WTC11 (cell line): ENCODE results near the gene ARMC9. TPM values are rescaled to one million over a fixed set of nuclear protein-coding genes. Genes with fewer than 3 reads are reported as not detected.

Source experiments
- ATAC-seq: fragments of 200-7000 bp; cut with Tn5 transposase; 2 replicates; pipeline ENCODE4 v1.10.0; 2021; ENCODE audit warnings: mild to moderate bottlenecking, moderate library complexity
- CTCF ChIA-PET: fragments of 300-600 bp; sonication (Branson Sonifier 250); formaldehyde crosslinking; loops from one replicate; lab custom pipeline; 2021; ENCODE audit warnings: antibody characterized with exemption; lab: Charles Lee
- POLR2A ChIA-PET: fragments of 350-600 bp; sonication (Branson Sonifier 250); formaldehyde crosslinking; loops from one replicate; lab custom pipeline; 2021; ENCODE audit warnings: antibody characterized with exemption; lab: Charles Lee
- DNase-seq: peaks from one replicate; pipeline ENCODE4 v3.0.0; 2021; ENCODE audit warnings: low spot score
- H3K27ac Mint-ChIP-seq: 2 replicates; pipeline ENCODE4 v1.8.0; 2021; ENCODE audit warnings: mixed read lengths
- H3K27me3 Mint-ChIP-seq: 2 replicates; pipeline ENCODE4 v1.8.0; 2021; ENCODE audit warnings: low read depth, mild to moderate bottlenecking, moderate library complexity, mixed read lengths
- H3K36me3 Mint-ChIP-seq: 2 replicates; pipeline ENCODE4 v1.8.0; 2021; ENCODE audit warnings: mixed read lengths
- H3K4me1 Mint-ChIP-seq: 2 replicates; pipeline ENCODE4 v1.8.0; 2022; ENCODE audit warnings: mixed read lengths
- H3K4me3 Mint-ChIP-seq: 2 replicates; pipeline ENCODE4 v1.8.0; 2021; ENCODE audit warnings: mild to moderate bottlenecking, moderate library complexity, mixed read lengths
- H3K9me3 Mint-ChIP-seq: 2 replicates; pipeline ENCODE4 v1.8.0; 2021; ENCODE audit warnings: mixed read lengths
- CREB1 ChIP-seq: sonication (generic); formaldehyde crosslinking; IDR thresholded peaks from 2 replicates; pipeline ENCODE4 v1.8.0; 2023; ENCODE audit warnings: mild to moderate bottlenecking, missing genetic modification reagents
- GABPB1 ChIP-seq: sonication (generic); formaldehyde crosslinking; IDR thresholded peaks from 2 replicates; pipeline ENCODE4 v1.8.1; 2023; ENCODE audit warnings: mild to moderate bottlenecking, missing genetic modification reagents
- NFYB ChIP-seq: sonication (generic); formaldehyde crosslinking; conservative IDR thresholded peaks from 2 replicates; pipeline ENCODE4 v1.8.0; 2022; ENCODE audit warnings: low read depth, missing genetic modification reagents
- PRRX2 ChIP-seq: fragments of 250-450 bp; sonication (Bioruptor Pico); IDR thresholded peaks from 2 replicates; pipeline ENCODE4 v1.8.0; 2021; ENCODE audit warnings: mild to moderate bottlenecking
- SMAD3 ChIP-seq: sonication (generic); formaldehyde crosslinking; IDR thresholded peaks from 2 replicates; pipeline ENCODE4 v1.8.0; 2022; ENCODE audit warnings: missing genetic modification reagents, mild to moderate bottlenecking, borderline replicate concordance
- ZNF219 ChIP-seq: sonication (generic); formaldehyde crosslinking; IDR thresholded peaks from 2 replicates; pipeline ENCODE4 v1.8.0; 2023; ENCODE audit warnings: missing genetic modification reagents, mild to moderate bottlenecking, borderline replicate concordance
- ZNF317 ChIP-seq: sonication (generic); formaldehyde crosslinking; IDR thresholded peaks from 2 replicates; pipeline ENCODE4 v1.8.1; 2023; ENCODE audit warnings: low read depth, mild to moderate bottlenecking, moderate library complexity, missing genetic modification reagents, borderline replicate concordance
- ZNF423 ChIP-seq: fragments of 250-450 bp; sonication (Bioruptor Pico); IDR thresholded peaks from 2 replicates; pipeline ENCODE4 v2.1.2; 2022; ENCODE audit warnings: mild to moderate bottlenecking, moderate library complexity
- total RNA-seq: library from RNA; stranded (reverse); gene quantifications from 3 replicates; pipeline ENCODE4 v1.2.3, GENCODE V29; 2021
- TF ChIP-seq, protein P1 (sequence below): sonication (generic); formaldehyde crosslinking; IDR thresholded peaks from 2 replicates; pipeline ENCODE4 v1.8.0; 2022; ENCODE audit warnings: missing genetic modification reagents
- TF ChIP-seq, protein P2 (sequence below): sonication (generic); formaldehyde crosslinking; IDR thresholded peaks from 2 replicates; pipeline ENCODE4 v1.8.0; 2022; ENCODE audit warnings: mild to moderate bottlenecking, missing genetic modification reagents
- TF ChIP-seq, protein P3 (sequence below): sonication (generic); formaldehyde crosslinking; IDR thresholded peaks from 2 replicates; pipeline ENCODE4 v1.8.1; 2023; ENCODE audit warnings: mild to moderate bottlenecking, missing genetic modification reagents
- TF ChIP-seq, protein P4 (sequence below): sonication (generic); formaldehyde crosslinking; IDR thresholded peaks from 2 replicates; pipeline ENCODE4 v1.8.0; 2023; ENCODE audit warnings: mild to moderate bottlenecking, missing genetic modification reagents
- TF ChIP-seq, protein P5 (sequence below): sonication (generic); formaldehyde crosslinking; IDR thresholded peaks from 2 replicates; pipeline ENCODE4 v1.8.0; 2022; ENCODE audit warnings: mild to moderate bottlenecking, missing genetic modification reagents
- TF ChIP-seq, protein P6 (sequence below): sonication (generic); formaldehyde crosslinking; IDR thresholded peaks from 2 replicates; pipeline ENCODE4 v1.8.1; 2023; ENCODE audit warnings: mild to moderate bottlenecking, missing genetic modification reagents, moderate library complexity

ARMC9 gene
- total RNA-seq, 1 experiment from 2014 or later: 34.9 TPM

DNA sequence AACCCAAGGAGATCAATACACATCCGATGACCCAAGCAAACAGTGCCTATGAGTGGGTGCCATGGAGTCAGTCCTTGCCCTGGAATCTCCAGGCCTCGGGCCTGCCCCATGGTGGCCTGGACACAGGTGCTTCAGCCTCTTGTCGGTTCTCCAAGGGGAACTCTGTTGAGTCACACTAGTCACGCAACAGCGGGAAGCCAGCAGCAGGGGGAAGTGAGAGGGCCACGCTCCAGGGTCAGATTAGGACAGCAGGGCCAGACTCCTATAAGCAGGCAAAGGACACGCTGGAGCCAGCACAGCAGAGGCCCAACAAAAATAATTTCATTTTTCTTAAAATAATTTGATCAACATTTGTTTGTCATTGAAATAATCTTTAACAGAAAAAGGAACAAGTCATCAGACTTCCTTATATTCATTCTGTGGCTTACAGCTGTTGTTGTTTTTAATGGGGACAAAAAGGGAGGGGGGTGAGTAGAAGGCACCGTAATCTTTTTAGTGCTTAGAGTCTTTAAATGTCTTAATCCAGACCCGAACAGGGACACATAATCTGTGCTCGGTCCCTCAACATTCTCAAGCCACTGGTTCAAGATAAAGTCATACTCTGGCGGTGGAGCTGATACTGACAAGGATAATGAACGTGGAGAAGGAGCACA lies 16.4 kb upstream of the ARMC9 start (continued):
- TF ChIP-seq, protein P1, sequence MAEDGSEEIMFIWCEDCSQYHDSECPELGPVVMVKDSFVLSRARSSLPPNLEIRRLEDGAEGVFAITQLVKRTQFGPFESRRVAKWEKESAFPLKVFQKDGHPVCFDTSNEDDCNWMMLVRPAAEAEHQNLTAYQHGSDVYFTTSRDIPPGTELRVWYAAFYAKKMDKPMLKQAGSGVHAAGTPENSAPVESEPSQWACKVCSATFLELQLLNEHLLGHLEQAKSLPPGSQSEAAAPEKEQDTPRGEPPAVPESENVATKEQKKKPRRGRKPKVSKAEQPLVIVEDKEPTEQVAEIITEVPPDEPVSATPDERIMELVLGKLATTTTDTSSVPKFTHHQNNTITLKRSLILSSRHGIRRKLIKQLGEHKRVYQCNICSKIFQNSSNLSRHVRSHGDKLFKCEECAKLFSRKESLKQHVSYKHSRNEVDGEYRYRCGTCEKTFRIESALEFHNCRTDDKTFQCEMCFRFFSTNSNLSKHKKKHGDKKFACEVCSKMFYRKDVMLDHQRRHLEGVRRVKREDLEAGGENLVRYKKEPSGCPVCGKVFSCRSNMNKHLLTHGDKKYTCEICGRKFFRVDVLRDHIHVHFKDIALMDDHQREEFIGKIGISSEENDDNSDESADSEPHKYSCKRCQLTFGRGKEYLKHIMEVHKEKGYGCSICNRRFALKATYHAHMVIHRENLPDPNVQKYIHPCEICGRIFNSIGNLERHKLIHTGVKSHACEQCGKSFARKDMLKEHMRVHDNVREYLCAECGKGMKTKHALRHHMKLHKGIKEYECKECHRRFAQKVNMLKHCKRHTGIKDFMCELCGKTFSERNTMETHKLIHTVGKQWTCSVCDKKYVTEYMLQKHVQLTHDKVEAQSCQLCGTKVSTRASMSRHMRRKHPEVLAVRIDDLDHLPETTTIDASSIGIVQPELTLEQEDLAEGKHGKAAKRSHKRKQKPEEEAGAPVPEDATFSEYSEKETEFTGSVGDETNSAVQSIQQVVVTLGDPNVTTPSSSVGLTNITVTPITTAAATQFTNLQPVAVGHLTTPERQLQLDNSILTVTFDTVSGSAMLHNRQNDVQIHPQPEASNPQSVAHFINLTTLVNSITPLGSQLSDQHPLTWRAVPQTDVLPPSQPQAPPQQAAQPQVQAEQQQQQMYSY (CRISPR knock-in tag): no peak
- TF ChIP-seq, protein P2, sequence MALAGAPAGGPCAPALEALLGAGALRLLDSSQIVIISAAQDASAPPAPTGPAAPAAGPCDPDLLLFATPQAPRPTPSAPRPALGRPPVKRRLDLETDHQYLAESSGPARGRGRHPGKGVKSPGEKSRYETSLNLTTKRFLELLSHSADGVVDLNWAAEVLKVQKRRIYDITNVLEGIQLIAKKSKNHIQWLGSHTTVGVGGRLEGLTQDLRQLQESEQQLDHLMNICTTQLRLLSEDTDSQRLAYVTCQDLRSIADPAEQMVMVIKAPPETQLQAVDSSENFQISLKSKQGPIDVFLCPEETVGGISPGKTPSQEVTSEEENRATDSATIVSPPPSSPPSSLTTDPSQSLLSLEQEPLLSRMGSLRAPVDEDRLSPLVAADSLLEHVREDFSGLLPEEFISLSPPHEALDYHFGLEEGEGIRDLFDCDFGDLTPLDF (CRISPR knock-in tag): no peak
- TF ChIP-seq GABPB1 (0 out of 2 replicates have a peak, but pooled peaks have one; percentile 38), SMAD3 (CRISPR knock-in tag) (no peak), CREB1 (CRISPR knock-in tag) (no peak), ZNF423 (CRISPR knock-in tag) (0 out of 2 replicates have a peak, but pooled peaks have one; percentile 2), ZNF219 (CRISPR knock-in tag) (no peak), ZNF317 (CRISPR knock-in tag) (no peak)
- TF ChIP-seq, protein P3, sequence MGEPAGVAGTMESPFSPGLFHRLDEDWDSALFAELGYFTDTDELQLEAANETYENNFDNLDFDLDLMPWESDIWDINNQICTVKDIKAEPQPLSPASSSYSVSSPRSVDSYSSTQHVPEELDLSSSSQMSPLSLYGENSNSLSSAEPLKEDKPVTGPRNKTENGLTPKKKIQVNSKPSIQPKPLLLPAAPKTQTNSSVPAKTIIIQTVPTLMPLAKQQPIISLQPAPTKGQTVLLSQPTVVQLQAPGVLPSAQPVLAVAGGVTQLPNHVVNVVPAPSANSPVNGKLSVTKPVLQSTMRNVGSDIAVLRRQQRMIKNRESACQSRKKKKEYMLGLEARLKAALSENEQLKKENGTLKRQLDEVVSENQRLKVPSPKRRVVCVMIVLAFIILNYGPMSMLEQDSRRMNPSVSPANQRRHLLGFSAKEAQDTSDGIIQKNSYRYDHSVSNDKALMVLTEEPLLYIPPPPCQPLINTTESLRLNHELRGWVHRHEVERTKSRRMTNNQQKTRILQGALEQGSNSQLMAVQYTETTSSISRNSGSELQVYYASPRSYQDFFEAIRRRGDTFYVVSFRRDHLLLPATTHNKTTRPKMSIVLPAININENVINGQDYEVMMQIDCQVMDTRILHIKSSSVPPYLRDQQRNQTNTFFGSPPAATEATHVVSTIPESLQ (CRISPR knock-in tag): no peak
- TF ChIP-seq, protein P4, sequence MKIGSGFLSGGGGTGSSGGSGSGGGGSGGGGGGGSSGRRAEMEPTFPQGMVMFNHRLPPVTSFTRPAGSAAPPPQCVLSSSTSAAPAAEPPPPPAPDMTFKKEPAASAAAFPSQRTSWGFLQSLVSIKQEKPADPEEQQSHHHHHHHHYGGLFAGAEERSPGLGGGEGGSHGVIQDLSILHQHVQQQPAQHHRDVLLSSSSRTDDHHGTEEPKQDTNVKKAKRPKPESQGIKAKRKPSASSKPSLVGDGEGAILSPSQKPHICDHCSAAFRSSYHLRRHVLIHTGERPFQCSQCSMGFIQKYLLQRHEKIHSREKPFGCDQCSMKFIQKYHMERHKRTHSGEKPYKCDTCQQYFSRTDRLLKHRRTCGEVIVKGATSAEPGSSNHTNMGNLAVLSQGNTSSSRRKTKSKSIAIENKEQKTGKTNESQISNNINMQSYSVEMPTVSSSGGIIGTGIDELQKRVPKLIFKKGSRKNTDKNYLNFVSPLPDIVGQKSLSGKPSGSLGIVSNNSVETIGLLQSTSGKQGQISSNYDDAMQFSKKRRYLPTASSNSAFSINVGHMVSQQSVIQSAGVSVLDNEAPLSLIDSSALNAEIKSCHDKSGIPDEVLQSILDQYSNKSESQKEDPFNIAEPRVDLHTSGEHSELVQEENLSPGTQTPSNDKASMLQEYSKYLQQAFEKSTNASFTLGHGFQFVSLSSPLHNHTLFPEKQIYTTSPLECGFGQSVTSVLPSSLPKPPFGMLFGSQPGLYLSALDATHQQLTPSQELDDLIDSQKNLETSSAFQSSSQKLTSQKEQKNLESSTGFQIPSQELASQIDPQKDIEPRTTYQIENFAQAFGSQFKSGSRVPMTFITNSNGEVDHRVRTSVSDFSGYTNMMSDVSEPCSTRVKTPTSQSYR: no peak
- TF ChIP-seq, protein P5, sequence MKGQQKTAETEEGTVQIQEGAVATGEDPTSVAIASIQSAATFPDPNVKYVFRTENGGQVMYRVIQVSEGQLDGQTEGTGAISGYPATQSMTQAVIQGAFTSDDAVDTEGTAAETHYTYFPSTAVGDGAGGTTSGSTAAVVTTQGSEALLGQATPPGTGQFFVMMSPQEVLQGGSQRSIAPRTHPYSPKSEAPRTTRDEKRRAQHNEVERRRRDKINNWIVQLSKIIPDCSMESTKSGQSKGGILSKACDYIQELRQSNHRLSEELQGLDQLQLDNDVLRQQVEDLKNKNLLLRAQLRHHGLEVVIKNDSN: no peak

DNA sequence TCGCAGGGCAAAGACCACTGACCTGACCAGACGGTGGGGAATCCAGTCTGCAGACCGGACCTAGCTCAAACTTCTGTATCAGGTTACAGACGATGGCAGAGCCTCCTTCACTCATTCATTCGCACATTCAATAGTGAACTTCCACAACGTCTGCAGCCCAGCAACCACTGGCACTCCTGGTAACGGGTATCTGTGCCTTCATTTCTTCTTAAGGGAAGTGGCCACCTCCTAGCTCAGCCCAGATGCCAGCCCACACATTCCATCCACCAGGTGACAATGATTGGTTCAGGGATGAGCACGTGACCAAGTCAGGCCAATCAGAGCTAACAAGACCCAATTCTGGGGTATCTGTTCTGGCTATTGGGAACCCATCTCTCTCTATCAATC lies 15.9 kb upstream of the ARMC9 start:
- no peak overlapping the region for H3K27ac Mint-ChIP-seq
- TF ChIP-seq, protein P6, sequence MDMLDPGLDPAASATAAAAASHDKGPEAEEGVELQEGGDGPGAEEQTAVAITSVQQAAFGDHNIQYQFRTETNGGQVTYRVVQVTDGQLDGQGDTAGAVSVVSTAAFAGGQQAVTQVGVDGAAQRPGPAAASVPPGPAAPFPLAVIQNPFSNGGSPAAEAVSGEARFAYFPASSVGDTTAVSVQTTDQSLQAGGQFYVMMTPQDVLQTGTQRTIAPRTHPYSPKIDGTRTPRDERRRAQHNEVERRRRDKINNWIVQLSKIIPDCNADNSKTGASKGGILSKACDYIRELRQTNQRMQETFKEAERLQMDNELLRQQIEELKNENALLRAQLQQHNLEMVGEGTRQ (CRISPR knock-in tag): peak; percentile 79
- TF ChIP-seq, protein P5: peak; percentile 51; the same call in 1 of the 2 replicates
- TF ChIP-seq NFYB (CRISPR knock-in tag) (peak; percentile 78), PRRX2 (CRISPR knock-in tag) (no peak)
- no peaks in the 10 kb centered on the region for H3K36me3 Mint-ChIP-seq
- ChIA-PET POLR2A (interaction anchor here (1.0 kb wide), 1 partner anchor 10 kb away, joined by 3 read pairs; no protein-coding TSS in a partner anchor), CTCF (interaction anchor here (0.7 to 1.3 kb wide), 3 partner anchors 9 to 129 kb away, joined by 3 to 9 read pairs (median 3); no protein-coding TSS in a partner anchor)
- H3K9me3 Mint-ChIP-seq: 0 out of 2 replicates have a peak, but pooled peaks cover 4% of the 10 kb centered on the region
- DNase-seq (no peak), ATAC-seq (peak; percentile 65)
- H3K27me3 Mint-ChIP-seq: no peaks in the 10 kb centered on the region
- no peak overlapping the region for H3K4me3 Mint-ChIP-seq
- peaks cover 20% of the 10 kb centered on the region for H3K4me1 Mint-ChIP-seq
